GM12872 (cell line): ENCODE measurements around the gene TAF3.

Source experiments
- CTCF ChIP-seq: IDR thresholded peaks from 3 replicates; pipeline ENCODE4 v1.5.1; 2011; ENCODE audit warnings: low read depth, mild to moderate bottlenecking, low read length, moderate library complexity; ENCODE audit not compliant: insufficient read depth

TAF3 gene

GRCh38 chr10:8035641-8036470 lies 217.6 kb downstream of the TAF3 start:
- no peak for TF ChIP-seq CTCF

- TF ChIP-seq CTCF: no peak
Measured at GRCh38 chr10:8036506-8037198, 218.3 kb downstream of the TAF3 start.

DNA sequence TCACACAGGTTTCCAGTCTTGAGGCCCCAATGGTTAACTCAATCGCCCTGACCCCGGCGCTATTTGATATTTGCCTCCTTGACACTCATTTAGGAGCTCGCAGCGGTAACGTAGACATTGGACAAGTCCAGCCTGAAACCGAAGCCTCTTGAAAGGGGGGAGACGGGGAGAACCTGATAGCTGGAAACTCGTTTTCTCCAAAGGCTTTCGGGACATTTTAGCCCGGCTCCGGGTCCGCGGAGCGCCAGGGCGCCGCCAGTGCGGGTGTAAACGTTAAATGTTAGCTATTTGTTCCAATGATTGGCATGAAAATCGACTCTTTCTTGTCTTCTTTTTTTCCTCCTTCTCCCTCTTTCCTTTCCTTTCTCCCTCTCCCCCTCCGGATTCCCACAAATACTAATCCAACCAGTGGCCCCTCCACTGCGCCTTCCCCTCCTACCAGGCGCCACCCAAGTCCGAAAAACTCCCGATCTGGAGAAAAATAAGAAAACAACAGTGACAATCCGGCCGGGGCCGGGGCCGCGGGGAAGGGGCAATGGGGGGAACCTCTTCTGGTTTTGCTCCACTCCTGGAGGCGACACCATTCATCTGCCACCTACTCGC lies 219.0 kb downstream of the TAF3 start:
- TF ChIP-seq CTCF: no peak

DNA sequence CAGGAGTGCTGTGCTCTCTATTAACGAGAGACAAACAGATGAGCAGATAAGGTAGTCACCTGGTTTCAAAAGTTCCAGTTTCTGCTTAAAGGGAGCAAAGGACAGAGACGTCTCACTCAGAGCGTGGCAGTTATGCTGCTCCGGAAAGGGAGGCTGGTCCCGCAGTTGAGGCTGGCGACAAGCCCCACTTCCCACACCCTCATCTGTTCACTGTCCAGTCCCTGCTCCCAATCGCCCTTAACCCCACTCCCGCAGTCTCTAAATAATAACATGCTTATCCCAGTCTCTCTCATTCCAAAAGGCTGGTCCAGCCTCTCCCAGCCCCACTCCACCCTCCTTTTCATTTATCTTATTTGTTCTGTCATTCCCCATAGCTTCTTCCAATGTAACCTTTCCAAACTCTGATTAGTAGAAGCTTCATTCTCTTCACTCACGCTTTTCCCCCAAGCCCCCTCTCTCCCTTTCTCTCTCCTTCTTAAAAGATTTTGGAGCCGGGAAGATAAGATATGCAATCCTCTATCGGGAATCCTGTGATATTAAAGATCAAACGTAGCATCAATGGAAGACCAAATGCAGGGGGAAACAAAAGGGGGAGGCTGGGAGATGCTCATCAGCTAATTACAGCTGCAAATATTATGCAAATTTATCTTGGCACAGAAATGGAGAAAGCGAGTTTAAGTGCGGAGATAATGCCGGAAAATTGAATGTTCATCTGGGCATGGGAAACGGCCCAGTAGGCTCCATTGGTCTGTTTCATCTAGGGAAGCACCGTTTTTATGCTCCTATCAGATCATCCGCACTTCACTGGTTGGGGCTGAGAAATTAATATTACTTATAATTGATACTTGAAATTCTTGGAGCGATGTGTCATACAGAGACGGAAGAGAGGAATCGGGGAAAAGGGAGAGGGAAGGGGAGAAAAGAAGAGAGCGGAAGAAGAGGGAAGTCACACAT lies 219.9 kb downstream of the TAF3 start:
- TF ChIP-seq CTCF: no peak

DNA sequence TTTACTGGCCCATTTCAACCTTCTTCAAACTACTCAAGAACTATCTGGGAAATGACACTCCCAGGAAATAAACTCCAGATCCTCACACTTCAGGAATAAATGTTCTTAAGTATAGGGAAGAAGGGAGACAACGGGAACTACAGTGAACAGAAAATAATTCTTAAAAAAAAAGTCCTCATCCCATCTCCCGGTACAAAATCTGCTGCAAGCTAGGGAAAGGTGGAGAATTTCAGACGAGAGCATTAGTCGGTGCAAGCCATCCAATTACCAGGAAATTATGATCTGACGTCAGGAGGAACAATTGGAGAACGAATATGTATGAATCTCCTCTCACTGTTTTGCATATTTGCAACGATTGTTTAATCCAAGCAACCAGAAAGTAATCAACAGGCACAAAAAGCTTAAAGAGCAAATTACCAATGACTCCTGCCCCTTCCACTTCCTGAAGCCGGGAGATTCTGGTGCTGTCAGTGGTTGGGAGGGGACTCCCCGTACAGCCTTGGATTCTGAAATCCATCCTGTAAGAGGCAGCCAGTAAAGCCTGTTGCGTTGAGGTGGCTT lies 221.1 kb downstream of the TAF3 start:
- TF ChIP-seq CTCF: no peak

GRCh38 chr10:8040651-8041050 lies 222.3 kb downstream of the TAF3 start:
- TF ChIP-seq CTCF: no peak
